CD4-positive, alpha-beta T cell (primary cell): Measurements from ENCODE around the gene ARFIP2. TPM values are rescaled to one million over a fixed set of nuclear protein-coding genes. Genes with fewer than 3 reads are reported as not detected.

Experiments
- ATAC-seq: fragments of 200-7000 bp; cut with Tn5 transposase; one replicate; pipeline ENCODE4 v1.10.0; 2022; ENCODE audit warnings: mild to moderate bottlenecking; ENCODE audit not compliant: poor library complexity
- CTCF ChIA-PET: fragments of 350-600 bp; sonication (Branson Sonifier 250); formaldehyde crosslinking; loops from one replicate; lab custom pipeline; 2021; ENCODE audit warnings: antibody characterized with exemption, inconsistent platforms; lab: Charles Lee
- POLR2A ChIA-PET: fragments of 350-600 bp; sonication (Branson Sonifier 250); formaldehyde crosslinking; loops from one replicate; lab custom pipeline; 2021; ENCODE audit warnings: antibody characterized with exemption, inconsistent platforms; lab: Charles Lee
- DNase-seq, 14 experiments: peaks; one replicate each; pipeline ENCODE4 v3.0.0-alpha.2; 2013 to 2020; ENCODE audit warnings: mixed read lengths in 2 of 14
- H3K27ac ChIP-seq, 2 donors: one replicate each; pipeline versions ENCODE4 v1.5.1 to v1.7.0; 2013; ENCODE audit warnings: low read length in 2 of 2, low read depth in 1 of 2, mild to moderate bottlenecking in 1 of 2
- H3K27me3 ChIP-seq, 2 experiments: 1 replicate in 1 of 2; 2 replicates in 1 of 2; pipeline versions ENCODE4 v1.6.1 to v1.7.0; 2013; ENCODE audit warnings: low read length in 2 of 2, control low read depth in 1 of 2, mild to moderate bottlenecking in 1 of 2, moderate library complexity in 1 of 2; ENCODE audit not compliant: insufficient read depth in 2 of 2, control insufficient read depth in 1 of 2
- H3K36me3 ChIP-seq: one replicate; pipeline ENCODE4 v1.6.1; 2013; ENCODE audit warnings: low read length, control low read depth; ENCODE audit not compliant: insufficient read depth
- H3K4me1 ChIP-seq: one replicate; pipeline ENCODE4 v1.6.1; 2013; ENCODE audit warnings: low read length, control low read depth; ENCODE audit not compliant: insufficient read depth
- H3K4me3 ChIP-seq: one replicate; pipeline ENCODE4 v1.5.1; 2013; ENCODE audit warnings: mild to moderate bottlenecking, low read length, moderate library complexity
- H3K9me3 ChIP-seq, 2 experiments: 1 replicate in 1 of 2; 2 replicates in 1 of 2; pipeline versions ENCODE4 v1.6.1 to v1.7.0; 2013; ENCODE audit warnings: low read length in 2 of 2, mild to moderate bottlenecking in 2 of 2, control low read depth in 1 of 2, moderate library complexity in 1 of 2; ENCODE audit not compliant: control insufficient read depth in 1 of 2, insufficient read depth in 1 of 2
- H3K27ac Mint-ChIP-seq: one replicate; pipeline ENCODE4 v1.8.0; 2020; ENCODE audit warnings: mixed read lengths
- H3K27me3 Mint-ChIP-seq: one replicate; pipeline ENCODE4 v1.8.0; 2021; ENCODE audit warnings: mixed read lengths
- H3K36me3 Mint-ChIP-seq: one replicate; pipeline ENCODE4 v1.8.0; 2021; ENCODE audit warnings: low read depth, mixed read lengths
- H3K4me1 Mint-ChIP-seq: one replicate; pipeline ENCODE4 v1.8.0; 2021; ENCODE audit warnings: low read depth, mixed read lengths
- H3K4me3 Mint-ChIP-seq: one replicate; pipeline ENCODE4 v1.8.0; 2020; ENCODE audit warnings: mild to moderate bottlenecking, mixed read lengths
- H3K9me3 Mint-ChIP-seq: one replicate; pipeline ENCODE4 v1.8.0; 2020; ENCODE audit warnings: mixed read lengths
- intact Hi-C, 2 experiments: fragments of 100-400 bp; cut with DNase I in 1 of 2; cut with micrococcal nuclease in 1 of 2; formaldehyde crosslinking; loops; one replicate each; pipeline versions ENCODE4 v1.15.1 to v1.9.0; 2023 to 2025; cut with DNase I, micrococcal nuclease
- total RNA-seq, 174 experiments: library from RNA in 2 of 174; stranded (reverse) in 2 of 174; gene quantifications; one replicate each; pipeline ENCODE4 v1.2.3 and lab custom pipeline; 2021 to 2026
- TF ChIP-seq, protein P1 (sequence below): fragments of 200-600 bp; IDR thresholded peaks from one replicate; pipeline ENCODE4 v1.8.0; 2022; ENCODE audit warnings: antibody characterized with exemption, mild to moderate bottlenecking

Gene ARFIP2
- total RNA-seq, 2 experiments from 2014 or later: 78.1 to 80.5 TPM

DNA sequence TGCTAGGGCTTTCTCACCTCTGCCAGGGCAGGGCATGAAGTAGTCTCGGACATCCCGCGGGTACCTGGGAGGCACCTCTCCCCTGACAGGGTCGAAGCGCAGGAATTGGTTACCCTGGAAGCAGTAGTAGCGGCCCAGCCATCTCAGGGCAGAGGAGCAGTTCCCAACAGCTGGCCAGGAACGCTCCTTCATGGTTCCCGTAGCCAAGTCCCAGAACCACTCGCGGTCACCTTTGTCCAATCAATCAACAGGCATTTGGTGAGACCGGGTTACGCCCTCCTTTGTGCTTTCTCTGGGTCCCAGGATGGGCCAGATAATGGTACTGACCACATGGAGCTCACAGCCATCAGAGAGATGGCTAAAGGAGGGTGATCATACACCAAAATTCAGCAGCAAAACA lies 43.7 kb downstream of the ARFIP2 start:
- Histone ChIP-seq H3K4me3 (no peak overlapping the region), H3K27ac (no peak overlapping the region), H3K9me3 (no peaks in the 10 kb centered on the region), H3K27me3 (no peaks in the 10 kb centered on the region), H3K4me1 (peaks cover 25% of the 10 kb centered on the region), H3K36me3 (no peaks in the 10 kb centered on the region)
- H3K27ac Mint-ChIP-seq: no peak overlapping the region
- no peak overlapping the region for H3K4me3 Mint-ChIP-seq
- H3K4me1 Mint-ChIP-seq: no peaks in the 10 kb centered on the region
- H3K36me3 Mint-ChIP-seq: no peaks in the 10 kb centered on the region
- no peaks in the 10 kb centered on the region for H3K27me3 Mint-ChIP-seq
- ChIA-PET POLR2A (interaction anchor here (1.2 to 2.4 kb wide), 4 partner anchors 35 to 58 kb away, joined by 4 to 21 read pairs (median 6); partner anchors contain the start of genes ARFIP2, SMPD1 and TIMM10B), CTCF (interaction anchor here (1.3 to 11.8 kb wide), 3 partner anchors 18 to 58 kb away, joined by 3 to 230 read pairs (median 9); partner anchors contain the start of gene APBB1)
- no peak for DNase-seq
- intact Hi-C loops: no loop called here
- H3K9me3 Mint-ChIP-seq: no peaks in the 10 kb centered on the region
- no peak for ATAC-seq
- TF ChIP-seq, protein P1, sequence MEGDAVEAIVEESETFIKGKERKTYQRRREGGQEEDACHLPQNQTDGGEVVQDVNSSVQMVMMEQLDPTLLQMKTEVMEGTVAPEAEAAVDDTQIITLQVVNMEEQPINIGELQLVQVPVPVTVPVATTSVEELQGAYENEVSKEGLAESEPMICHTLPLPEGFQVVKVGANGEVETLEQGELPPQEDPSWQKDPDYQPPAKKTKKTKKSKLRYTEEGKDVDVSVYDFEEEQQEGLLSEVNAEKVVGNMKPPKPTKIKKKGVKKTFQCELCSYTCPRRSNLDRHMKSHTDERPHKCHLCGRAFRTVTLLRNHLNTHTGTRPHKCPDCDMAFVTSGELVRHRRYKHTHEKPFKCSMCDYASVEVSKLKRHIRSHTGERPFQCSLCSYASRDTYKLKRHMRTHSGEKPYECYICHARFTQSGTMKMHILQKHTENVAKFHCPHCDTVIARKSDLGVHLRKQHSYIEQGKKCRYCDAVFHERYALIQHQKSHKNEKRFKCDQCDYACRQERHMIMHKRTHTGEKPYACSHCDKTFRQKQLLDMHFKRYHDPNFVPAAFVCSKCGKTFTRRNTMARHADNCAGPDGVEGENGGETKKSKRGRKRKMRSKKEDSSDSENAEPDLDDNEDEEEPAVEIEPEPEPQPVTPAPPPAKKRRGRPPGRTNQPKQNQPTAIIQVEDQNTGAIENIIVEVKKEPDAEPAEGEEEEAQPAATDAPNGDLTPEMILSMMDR: no peak

DNA sequence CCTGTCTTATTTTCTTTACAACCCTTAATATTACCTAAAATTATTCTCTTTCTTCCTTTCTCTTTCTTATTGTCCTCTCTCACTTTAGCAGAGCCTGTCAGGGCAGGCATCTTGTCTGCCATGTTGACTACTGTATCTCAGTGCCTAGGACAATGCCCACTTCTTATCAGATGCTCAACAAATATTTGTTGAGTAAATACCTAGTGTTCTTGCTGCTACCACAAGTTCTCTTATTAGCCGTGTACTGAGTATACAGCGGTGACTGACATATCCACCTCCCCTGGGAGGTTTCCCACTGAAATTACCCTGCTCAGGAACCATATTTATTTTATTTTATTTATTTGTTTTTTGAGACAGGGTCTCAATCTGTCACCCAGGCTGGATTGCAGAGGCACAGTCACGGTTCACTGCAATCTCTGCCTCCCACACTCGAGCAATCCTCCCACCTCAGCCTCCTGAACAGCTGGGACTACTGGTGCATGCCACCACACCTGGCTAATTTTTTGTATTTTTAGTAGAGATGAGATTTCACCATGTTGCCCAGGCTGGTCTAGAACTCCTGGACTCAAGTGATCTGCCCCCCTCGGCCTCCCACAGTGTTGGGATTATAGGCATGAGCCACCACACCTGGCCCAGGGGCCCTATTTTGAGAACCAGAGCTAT lies 47.0 kb downstream of the ARFIP2 start:
- no peak for DNase-seq
- Mint-ChIP-seq H3K27me3 (no peaks in the 10 kb centered on the region), H3K4me3 (no peak overlapping the region), H3K4me1 (no peaks in the 10 kb centered on the region), H3K36me3 (no peaks in the 10 kb centered on the region), H3K27ac (no peak overlapping the region), H3K9me3 (no peaks in the 10 kb centered on the region)
- Histone ChIP-seq H3K36me3 (no peaks in the 10 kb centered on the region), H3K27me3 (no peaks in the 10 kb centered on the region), H3K9me3 (no peaks in the 10 kb centered on the region), H3K4me3 (no peak overlapping the region), H3K27ac (no peak overlapping the region), H3K4me1 (peaks cover 19% of the 10 kb centered on the region)
- TF ChIP-seq, protein P1: no peak
- intact Hi-C loops: no loop called here
- POLR2A ChIA-PET: no interaction called here
- CTCF ChIA-PET: interaction anchor here (0.6 to 1.6 kb wide), 2 partner anchors 10 to 55 kb away, joined by 3 read pairs; no protein-coding TSS in a partner anchor
- ATAC-seq: no peak

DNA sequence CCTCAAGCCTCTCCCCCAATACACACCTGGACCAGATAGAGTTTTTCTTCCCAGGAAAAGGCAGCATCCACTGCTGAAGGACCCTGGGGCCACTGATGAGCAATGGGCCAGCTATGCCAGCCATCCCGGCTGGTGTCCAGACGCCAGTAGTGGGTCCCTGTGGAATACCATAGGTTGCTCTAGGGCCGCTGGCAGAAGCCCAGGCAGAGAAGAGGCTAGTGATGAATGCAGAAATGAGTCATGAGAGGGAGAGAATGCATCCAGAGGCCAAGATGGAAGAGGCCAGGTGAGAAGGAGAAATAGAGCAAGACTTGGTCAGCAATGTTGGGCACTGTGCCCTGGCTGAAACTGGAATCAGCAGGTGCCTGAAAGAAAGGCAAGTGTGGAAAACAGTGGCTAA lies 49.3 kb downstream of the ARFIP2 start:
- Mint-ChIP-seq H3K27me3 (no peaks in the 10 kb centered on the region), H3K36me3 (no peaks in the 10 kb centered on the region), H3K4me1 (no peaks in the 10 kb centered on the region), H3K9me3 (no peaks in the 10 kb centered on the region), H3K4me3 (no peak overlapping the region), H3K27ac (no peak overlapping the region)
- Histone ChIP-seq H3K4me3 (no peak overlapping the region), H3K27me3 (no peaks in the 10 kb centered on the region), H3K27ac (no peak overlapping the region), H3K36me3 (no peaks in the 10 kb centered on the region), H3K9me3 (no peaks in the 10 kb centered on the region), H3K4me1 (no peaks in the 10 kb centered on the region)
- ATAC-seq (no peak), DNase-seq (no peak)
- ChIA-PET CTCF (no interaction called here), POLR2A (interaction anchor here (1.2 kb wide), 1 partner anchor 52 kb away, joined by 3 read pairs; no protein-coding TSS in a partner anchor)
- TF ChIP-seq, protein P1: no peak
- intact Hi-C loops: no loop called here
